Fibroblast of skin of right biceps (primary cell): ENCODE results near the gene ITGA4.

Experiments
- DNase-seq: peaks from one replicate; pipeline ENCODE4 v3.0.0-alpha.2; 2013

The ITGA4 gene

DNA sequence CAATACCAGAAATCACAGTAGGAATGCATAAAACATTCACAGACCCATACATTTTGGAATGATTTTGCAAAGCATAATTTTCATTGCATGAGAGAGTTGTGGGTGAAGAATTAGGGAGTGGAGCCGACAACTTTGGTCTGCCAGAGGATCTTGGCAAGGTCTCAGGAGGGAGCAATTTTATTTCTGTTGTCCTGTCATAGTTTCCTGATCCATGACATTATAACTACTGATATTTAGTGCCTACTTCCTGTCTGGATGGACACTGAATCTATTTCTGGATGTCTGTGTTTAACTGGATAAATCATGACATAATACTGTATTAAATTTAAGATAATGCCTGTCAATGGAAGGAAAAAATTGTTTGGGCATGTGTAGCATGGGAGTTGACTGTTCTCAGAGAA, 2.4 kb downstream of the ITGA4 start:
- DNase-seq, result peak; percentile 60

DNA sequence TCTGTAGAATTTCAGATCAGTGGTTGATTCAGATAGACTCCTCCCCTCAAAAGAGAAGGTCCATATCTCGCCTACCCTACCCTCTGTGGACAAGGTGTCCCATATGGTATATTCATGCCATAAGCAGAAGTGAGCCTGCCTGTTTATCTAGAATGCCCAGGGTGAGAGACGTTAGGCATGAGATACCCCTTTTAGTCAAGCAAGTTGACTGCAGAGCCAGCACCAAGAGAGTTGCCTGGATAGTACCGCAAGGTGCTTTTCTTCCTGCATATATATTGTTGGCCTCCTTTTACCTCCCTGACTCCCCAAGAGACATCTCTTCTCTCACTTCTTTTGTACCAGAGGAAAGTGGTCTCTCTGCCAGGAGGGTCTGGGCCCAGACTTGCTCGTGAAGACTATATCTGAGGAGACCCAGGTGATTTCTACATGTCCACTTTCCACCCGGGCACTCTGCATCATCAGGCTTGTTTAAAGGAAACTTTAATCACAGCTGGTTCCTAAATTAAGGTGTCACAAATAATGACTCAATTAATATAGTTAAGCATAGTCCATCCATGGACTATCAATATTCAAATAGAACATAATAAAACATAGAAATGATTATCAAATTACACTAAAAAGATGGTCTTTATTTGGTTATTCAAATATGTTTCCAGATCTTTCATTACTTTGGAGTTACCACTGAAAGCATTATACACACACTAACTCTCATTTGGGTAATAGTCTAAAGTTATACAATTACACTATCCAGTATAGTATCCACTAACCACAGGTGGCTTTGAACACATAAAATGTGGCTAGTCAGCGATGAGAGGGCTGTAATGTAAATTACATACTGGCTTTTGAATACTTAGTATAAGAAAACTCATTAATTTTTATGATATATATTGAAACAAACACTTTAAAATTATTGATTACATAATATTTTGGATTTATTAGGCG, 4.1 kb downstream of the ITGA4 start:
- DNase-seq, result no peak

DNA sequence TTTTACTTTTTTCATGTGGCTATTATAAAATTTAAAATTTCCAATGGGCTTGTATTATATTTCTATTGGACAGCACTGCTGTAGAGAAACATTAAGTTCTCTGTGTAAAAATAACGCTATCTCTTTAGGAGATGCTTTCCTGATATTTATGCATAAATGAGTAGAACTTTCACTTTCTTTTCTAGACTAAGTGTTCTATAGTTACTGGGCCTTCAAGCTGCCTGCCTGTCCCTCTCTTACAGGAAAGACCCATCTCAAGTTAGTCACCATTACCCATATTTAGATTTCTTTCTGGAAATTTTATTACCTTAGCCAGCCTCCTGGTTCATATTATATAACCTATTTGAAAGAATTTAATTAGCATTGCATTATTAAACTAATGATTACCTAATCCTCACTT, 4.8 kb downstream of the ITGA4 start:
- DNase-seq, result no peak

DNA sequence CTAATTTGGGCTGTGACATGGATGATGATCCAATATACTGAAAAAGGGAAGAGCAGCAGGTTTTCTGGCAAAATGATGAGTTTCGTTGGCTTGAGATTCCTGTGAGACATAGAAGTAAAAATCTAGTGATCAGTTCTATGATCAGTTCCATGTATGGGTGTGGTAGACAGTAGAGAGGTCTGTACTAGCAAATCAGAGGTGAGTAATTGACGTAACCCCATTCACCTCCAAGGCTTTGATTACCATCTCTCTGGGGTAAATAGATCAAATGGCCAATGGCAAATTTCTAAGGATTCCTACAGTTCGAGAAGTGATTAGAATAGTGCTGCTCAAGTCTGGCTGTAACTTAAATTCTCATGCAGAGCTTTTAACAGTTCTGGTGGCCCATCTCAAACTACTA, 6.4 kb downstream of the ITGA4 start:
- DNase-seq, result no peak

DNA sequence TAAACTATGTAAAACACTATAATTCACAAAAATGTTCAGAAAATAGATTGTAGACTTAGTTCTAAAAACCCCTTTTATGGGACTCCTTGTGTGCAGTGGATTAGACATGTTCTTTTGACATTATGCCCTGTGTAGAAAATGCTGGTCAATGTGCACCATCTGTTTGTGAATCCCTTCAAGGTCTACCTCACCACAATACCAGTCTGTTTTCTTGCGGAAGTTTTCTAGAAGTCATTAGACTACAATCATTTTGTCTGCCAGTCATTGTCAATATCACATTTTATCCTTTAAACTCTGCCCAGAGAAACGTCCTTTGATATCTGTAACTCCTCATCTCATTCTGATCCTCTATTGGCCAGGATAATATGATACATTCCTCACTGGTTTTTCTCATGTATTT, 7.8 kb downstream of the ITGA4 start:
- DNase-seq, result no peak

DNA sequence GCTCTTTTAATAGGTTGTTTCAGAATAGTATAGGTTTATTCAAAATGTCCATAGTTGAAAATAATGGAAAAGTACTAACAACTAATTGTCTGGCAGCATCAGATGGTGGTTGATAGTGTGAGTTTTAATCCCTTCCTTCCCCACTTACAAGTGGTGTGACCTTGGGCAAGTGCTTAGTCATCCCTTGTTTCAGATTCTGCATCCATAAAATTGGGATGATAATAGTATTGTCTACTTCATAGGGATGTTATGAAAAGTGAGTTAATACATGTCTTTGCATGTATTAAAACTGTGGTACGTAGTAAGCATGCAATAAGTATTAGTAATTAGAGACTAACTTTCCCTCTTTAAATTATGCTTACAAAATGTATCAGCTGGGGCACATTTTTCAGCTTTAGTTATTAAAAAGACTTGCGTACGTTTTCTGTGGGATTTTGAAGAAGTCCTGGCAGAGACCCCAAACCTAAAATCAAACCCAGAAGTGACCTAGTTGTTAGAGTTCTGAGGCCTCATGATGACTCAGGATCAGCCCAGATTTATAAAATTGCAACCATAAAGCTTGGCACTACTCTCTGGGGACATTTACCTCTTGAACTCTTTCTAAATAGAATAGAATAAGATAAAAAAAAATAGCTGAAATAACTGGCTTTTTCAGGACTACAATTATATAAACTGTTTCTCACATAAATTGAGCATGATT, 8.6 kb downstream of the ITGA4 start:
- DNase-seq, result peak; percentile 87

DNA sequence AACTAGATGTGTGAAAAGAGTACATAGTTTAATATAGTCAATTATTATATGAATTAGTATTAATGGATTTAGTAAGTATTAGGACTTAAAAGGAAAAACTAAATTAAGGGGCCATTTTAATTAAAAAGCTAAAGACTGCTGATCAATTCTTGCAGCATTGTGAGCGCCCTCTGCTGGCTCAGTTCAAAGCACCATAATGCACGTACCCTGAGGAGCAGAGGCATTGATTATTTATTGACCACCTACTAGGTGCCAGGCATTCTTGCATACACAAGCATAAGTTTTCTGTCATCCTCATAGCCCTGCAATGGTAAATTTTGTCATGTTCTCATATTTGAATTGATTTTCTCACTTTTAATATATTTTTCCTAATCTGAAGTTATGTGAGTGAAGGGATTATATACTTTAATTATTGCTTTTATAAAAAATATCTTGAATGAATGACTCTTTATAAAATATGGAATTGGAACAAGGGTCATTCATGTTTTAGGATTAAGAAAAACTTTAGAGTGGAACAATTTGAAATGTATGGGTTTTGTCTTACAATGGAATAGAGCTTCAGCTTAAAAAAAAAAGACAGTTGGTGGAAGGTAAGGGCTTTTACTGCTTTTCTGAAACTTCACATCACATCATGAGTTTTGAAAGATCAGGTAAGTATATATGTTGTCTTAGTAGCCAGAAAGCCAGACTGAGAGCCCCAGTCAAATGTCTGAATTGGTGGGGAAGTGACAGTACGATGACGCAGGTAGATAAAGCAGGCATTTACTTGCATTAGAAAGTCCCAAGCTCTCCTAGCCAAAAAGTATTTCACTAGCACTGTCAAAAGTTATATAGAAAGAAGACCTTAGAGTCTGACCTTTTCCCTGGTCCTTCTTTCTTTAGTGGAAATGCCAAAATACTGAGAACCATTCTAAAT, 9.7 kb downstream of the ITGA4 start:
- DNase-seq, result peak; percentile 51

DNA sequence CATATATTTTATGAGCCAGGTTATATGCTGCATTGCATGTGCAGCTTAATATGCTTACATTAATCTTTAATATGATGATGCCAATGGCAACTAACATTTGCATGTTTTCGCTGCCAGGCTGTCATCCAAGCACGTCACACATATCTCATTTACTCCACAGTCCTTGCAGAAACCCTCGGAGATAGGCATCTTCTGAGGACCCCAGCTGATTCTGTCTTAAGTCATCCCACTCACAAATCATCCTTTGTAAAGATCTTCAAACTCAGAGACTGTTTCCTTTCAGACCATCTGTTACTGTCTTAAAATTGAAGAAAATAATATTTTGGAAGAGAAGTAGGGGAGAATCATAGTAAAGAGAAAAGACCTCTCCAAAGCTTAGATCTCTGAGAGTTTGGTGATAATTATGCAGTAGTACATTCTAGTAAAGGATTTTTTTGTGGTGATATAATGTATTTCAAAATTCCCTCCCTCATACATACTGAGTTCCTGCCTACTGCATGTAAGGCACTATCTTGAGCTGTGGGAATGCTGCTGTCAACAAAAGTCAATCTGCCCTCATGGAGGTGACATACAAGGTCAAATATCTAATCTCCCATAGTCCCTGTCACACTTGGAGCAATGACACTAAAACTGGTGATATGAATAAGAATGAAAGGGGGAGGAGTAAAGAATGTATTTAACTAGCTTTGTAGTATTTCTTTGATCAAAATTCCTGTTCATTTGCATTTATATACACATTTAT, 11.0 kb downstream of the ITGA4 start:
- DNase-seq, result peak; percentile 19

DNA sequence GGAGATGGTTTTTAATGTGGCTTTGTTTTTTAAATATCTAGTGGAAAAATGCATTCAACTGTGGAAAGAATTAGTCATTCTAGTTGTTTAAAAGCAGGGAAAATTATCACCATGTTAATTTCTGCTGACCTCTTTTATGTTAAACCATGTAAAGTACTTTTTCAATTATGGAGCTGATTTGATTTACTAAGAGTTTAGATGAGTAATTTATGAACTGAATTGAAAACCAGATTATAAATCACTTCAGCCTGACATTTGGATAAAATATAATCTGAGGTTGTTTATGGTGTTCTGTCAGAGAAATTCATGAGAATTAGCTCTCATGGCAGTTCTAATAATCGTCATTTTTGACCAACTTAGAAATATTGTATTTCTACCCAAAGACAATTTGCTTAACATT, 11.6 kb downstream of the ITGA4 start:
- DNase-seq, result peak; percentile 27

DNA sequence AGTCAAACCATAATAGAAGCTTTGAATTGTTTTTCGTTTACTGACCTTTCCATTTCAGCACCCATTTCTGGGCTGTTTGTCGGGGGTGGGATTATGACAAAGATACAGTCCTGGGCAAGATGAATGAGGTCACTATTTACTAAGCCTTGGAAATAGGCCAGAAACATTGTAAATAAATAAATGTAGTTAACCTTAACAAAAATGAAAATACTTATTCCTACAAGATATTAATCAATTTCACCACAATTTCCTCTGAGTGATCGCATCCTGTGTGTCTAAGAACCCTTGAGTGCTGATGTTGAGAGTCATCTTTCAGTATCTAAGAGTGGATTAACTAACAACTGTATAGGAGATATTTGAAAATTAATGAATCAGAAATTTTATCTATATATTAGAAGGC, 14.0 kb downstream of the ITGA4 start:
- DNase-seq, result no peak

DNA sequence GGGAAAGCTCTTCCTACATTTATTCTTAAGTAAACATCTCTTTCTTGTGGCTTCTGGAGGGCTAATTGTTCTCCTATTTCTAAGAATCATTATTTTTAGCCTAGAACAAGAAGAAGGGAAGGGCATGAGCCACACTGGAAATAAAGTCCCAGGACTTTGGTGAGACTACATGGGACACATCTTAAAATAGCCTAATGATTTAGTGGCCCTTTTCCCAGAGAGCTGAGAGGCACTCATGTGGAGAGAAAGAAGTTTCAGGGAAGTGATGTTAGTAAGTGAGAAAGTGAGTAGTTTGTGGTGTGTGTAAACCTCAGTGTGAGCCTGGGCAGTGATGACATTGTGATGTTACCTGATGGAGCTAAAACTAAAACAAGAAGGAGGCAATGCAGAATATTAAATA, 14.6 kb downstream of the ITGA4 start:
- no peak for DNase-seq

DNA sequence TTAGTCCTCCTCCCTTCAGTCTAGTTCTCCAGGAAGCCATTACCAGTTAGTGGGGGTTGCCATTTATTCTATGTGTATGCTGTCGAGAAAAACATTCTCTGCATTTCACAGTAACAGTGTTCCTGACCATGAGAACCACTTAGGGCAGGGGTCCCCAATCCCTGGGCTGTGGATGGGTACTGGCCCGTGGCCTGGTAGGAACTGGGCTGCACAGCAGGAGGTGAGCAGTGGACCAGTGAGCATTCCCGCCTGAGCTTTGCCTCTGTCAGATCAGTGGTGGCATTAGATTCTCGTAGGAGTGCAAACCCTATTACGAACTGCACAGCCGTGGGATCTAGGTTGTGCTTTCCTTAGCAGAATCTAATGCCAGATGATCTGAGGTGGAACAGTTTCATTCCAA, 15.8 kb downstream of the ITGA4 start:
- DNase-seq, result no peak

DNA sequence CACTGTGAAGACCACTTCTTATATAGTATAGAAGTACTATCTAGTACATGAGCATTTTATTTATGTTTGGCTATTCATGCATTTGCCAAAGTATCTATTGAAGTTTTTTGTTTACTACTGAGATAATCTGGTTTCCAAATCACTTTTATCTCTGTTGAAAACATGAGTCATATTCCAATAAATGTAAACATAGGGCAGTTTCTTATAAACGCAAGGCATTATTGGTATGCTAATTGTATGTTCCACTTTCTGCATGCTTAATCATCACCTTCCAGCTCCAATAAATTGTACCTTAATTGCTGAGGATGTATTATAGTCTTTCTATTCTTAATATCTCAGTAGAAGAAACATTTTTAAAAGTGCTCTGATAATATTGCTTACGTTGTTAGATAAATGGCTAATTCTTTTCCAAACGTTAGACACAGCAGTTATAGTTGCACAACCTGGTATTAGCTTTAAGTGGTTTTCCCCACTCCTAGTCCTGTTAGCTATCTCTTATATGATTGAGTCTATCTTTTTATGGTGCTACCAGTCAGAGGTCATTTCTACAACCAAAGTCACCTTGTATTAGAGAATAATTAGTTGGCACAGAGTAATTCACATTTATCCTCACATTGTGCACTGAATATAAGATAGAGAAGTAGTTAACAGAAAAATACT, 17.2 kb downstream of the ITGA4 start:
- DNase-seq, result no peak

DNA sequence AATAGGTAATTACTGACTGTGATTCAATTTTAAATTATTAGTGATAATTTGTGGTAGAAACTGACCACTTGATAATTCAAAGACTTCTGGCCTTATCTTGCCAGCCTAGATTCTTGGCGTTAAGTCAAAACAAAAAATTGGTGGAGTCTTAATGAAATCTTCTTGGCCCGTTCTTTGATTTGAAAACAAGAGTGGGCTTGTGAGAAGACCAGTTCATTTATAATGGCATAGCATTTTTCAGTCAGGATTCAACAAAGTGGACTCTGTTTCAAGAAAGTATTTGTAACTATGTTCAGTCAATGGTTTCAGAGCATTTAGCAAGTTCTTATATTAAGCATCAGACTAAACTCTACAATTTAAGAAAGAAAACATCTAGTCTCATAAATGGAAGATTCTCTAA, 26.0 kb downstream of the ITGA4 start:
- DNase-seq, result no peak

DNA sequence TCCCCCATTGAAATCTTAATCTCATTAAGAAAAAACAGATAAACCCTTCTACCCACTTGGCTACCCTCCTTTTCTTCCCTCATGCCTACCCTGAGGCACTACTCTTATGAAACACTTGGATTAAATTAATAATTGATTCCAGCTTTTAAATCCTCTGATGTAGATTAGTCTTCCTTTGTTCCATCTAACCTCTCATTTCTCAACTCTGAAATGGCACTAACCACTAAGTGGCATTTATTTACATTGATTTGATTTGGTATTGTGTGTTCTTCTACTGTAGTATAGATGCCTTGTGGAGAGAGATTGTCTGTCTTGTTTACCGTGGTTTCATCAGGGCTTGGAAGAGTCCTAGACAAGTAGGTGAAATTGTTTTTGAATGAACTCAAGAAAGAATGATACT, 26.7 kb downstream of the ITGA4 start:
- no peak for DNase-seq

DNA sequence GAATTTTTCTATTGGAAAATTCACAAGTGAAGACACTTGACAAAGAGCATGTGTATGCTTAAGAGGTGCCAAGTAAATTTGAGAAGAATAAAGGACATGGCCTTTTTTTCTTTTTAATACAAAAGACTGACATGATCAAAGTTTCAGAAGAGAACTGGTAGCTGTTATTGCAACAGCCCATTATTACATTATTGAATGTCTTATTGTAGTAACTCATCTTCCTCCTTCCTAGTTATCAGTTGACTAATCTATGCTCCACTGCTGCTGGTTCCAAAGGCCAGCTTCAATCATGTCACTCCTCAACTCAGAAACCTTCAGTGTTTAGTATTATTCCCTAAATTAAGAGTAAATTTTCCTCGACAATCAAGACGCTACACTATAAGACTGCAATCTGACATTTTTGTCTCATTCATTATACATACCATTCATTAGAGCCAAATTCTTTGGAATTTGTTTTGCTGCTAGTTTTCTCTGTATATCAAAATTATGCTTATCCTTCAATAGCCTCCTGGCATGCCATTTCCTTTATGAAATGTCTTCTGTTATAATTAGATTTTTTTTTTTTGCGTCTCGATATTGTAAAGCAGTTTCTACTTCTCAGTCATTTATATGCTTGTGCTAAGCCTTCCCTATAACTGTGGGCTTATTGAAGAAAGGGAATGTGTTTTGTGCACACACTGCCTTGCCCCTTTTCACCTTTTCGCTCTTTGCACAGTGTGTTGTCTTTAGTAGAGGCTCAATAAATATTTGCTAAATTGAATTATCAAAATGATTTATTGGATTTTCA, 27.9 kb downstream of the ITGA4 start:
- DNase-seq, result no peak

DNA sequence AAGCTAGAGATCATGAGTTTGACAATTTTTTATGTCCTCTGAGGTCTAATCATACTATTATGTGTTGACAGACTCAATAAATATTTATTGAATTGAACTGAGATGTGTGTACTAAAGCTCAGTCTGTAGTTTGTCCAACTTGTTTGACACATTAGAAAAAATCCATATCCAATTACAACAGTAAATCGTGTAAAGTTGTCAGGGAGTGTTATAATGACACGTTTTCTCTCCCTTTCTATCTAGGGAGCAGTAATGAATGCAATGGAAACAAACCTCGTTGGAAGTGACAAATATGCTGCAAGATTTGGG, 28.4 kb downstream of the ITGA4 start:
- no peak for DNase-seq

DNA sequence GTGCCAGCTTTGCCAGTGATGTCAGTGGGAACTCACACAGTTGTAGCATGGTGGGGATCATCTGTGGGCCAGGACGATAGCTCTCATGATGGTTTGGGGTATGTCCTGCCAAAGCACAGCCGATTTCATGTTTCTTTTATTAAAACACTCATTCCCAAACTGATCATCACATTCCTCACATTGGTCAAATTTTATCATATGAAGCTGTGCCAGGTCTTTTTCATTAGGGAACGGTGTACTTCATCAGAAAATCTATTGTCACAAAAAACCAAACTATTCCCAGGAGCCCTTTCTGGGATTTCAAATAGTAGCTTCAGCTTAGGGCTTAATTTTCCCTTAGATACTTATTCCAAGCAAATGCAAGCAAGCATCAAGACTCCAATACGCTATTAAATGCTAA, 42.0 kb downstream of the ITGA4 start:
- DNase-seq, result no peak

DNA sequence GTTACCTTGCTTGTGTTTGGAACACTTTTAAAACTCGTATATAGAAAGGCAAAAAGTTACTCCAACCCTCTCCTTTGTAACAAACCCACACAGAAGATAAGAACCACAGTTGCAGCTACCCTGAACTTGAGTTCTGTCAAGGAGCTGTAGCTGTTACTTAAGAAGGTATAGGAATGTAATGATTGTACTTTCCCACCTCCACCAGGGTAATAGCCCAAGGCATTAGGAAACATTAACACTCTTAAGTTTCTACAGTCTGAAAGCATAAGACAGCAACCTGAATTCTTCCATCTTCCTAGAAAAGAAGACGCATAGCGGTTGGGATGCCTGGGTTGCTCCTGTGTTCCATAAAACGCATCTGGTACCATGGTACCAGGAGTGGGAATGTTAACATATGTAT, 43.0 kb downstream of the ITGA4 start:
- no peak for DNase-seq

DNA sequence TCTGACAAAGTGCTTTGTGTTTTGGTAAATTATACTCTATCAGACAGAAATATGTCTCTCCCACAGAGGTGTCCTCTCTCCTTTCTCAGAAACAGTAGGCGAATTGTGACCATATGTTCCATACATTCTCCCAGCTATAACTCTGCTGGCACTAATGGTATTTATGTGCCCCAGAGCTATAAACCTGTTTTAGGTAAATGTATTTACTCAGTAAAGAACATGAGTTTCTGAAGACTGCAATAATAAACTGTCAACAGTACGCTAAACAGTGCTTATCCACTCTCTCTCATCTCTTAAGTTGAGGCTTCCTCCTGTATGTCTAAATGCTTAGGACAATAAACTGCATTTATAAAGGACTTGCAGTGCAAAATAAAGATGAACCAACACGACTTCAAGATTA, 58.5 kb downstream of the ITGA4 start:
- no peak for DNase-seq

DNA sequence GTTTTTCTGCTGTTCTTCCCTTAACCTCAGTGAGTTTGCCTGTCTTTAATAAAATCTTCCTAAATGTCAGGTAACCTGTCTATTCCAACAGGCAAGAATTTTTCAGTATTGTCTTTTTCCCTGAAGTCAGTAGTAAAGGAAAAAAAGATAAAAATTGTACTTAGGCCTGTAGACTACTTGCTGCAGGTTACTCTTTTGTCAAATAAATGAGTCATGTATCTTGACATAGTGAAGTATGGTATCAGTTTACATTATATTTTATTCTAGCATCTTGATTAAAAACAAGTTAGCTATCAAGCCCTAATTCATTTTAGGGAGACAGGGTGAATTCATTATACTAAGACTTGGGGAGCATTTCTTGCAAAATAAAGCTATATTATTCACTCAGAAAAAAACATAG, 59.8 kb downstream of the ITGA4 start:
- no peak for DNase-seq
